HCT116 (cell line): ENCODE results near the gene RBM14. TPM values are rescaled to one million over a fixed set of nuclear protein-coding genes. Genes with fewer than 3 reads are reported as not detected.

Experiments used
- ATAC-seq: fragments of 200-7000 bp; cut with Tn5 transposase; 2 replicates; pipeline ENCODE4 v1.9.1; 2020; ENCODE audit warnings: mild to moderate bottlenecking, moderate library complexity
- BruUV-seq: library from RNA; stranded (reverse); fragments of 400-500 nt; replicated peaks from 2 replicates; lab custom pipeline; 2021; lab: Mats Ljungman, UMichigan
- CTCF ChIA-PET: fragments of 300-600 bp; sonication (Branson Sonifier 250); formaldehyde crosslinking; loops from one replicate; lab custom pipeline; 2021; ENCODE audit warnings: antibody characterized with exemption; lab: Charles Lee
- POLR2A ChIA-PET: fragments of 300-600, 350-600 bp; sonication (Branson Sonifier 250); formaldehyde crosslinking; loops from one replicate; lab custom pipeline; 2021; ENCODE audit warnings: antibody characterized with exemption; lab: Charles Lee
- RAD21 ChIA-PET, 2 experiments: fragments of 300-600 bp; sonication (Branson Sonifier 250); formaldehyde crosslinking; loops; one replicate each; lab custom pipeline; 2023; ENCODE audit warnings: low total read pairs in 2 of 2; ENCODE audit not compliant: uncharacterized antibody in 2 of 2, unreplicated experiment in 2 of 2, low non-redundant PET in 1 of 2; lab: Charles Lee
- DNase-seq: peaks from one replicate; pipeline ENCODE4 v3.0.0-alpha.2; 2010; ENCODE audit warnings: low read depth, low spot score
- H2AFZ ChIP-seq: fragments of 200-600 bp; shearing (Covaris generic), sonication (generic); 2 replicates; pipeline ENCODE4 v1.6.1; 2017; ENCODE audit warnings: low read depth, mixed run types, mixed read lengths, antibody characterized with exemption, low read length; ENCODE audit not compliant: poor library complexity, severe bottlenecking
- H3K27ac ChIP-seq: 2 replicates; pipeline ENCODE4 v1.5.1; 2012; ENCODE audit warnings: low read depth, low read length
- H3K27me3 ChIP-seq: fragments of 200-600 bp; sonication (generic); 2 replicates; pipeline ENCODE4 v1.6.1; 2016; ENCODE audit warnings: mixed run types, low read length, mixed read lengths; ENCODE audit not compliant: insufficient read depth
- H3K36me3 ChIP-seq, 2 experiments: fragments of 200-500 bp in 1 of 2; fragments of 200-600 bp in 1 of 2; sonication (Bioruptor generic) in 1 of 2; sonication (generic) in 1 of 2; 2 replicates each; pipeline versions ENCODE4 v1.5.1 to v1.6.1; 2014 to 2016; ENCODE audit warnings: low read length in 2 of 2, inconsistent platforms in 1 of 2, mixed read lengths in 1 of 2, mixed run types in 1 of 2; ENCODE audit not compliant: insufficient read depth in 2 of 2, control insufficient read depth in 1 of 2
- H3K4me1 ChIP-seq, 2 experiments: fragments of 200-600 bp in 1 of 2; sonication (generic) in 1 of 2; 2 replicates each; pipeline versions ENCODE4 v1.5.1 to v1.6.1; 2012 to 2017; ENCODE audit warnings: low read length in 2 of 2, inconsistent platforms in 1 of 2, mild to moderate bottlenecking in 1 of 2, mixed read lengths in 1 of 2, mixed run types in 1 of 2, moderate library complexity in 1 of 2; ENCODE audit not compliant: insufficient read depth in 2 of 2, control insufficient read depth in 1 of 2
- H3K4me2 ChIP-seq: fragments of 200-600 bp; sonication (generic); 2 replicates; pipeline ENCODE4 v1.6.1; 2017; ENCODE audit warnings: mixed run types, low read length, mixed read lengths
- H3K4me3 ChIP-seq, 2 experiments: fragments of 200-600 bp in 1 of 2; sonication (generic) in 1 of 2; replicated peaks in 1 of 2; 2 replicates each; pipeline ENCODE4 v1.5.1; 2011 to 2016; ENCODE audit warnings: low read length in 2 of 2, control low read depth in 1 of 2, low read depth in 1 of 2, mild to moderate bottlenecking in 1 of 2, mixed read lengths in 1 of 2, mixed run types in 1 of 2
- H3K79me2 ChIP-seq: fragments of 200-600 bp; sonication (generic); 2 replicates; pipeline ENCODE4 v1.6.1; 2017; ENCODE audit warnings: mild to moderate bottlenecking, mixed run types, low read length, moderate library complexity, mixed read lengths; ENCODE audit not compliant: insufficient read depth
- H3K9ac ChIP-seq: fragments of 200-600 bp; sonication (generic); 2 replicates; pipeline ENCODE4 v1.6.1; 2016; ENCODE audit warnings: low read length, mixed read lengths
- H3K9me2 ChIP-seq: fragments of 200-600 bp; sonication (generic), shearing (Covaris generic); 2 replicates; pipeline ENCODE4 v1.6.1; 2017; ENCODE audit warnings: mixed run types, mild to moderate bottlenecking, moderate library complexity; ENCODE audit not compliant: insufficient read depth
- H3K9me3 ChIP-seq, 2 experiments: fragments of 200-500 bp in 1 of 2; fragments of 200-600 bp in 1 of 2; sonication (Bioruptor generic) in 1 of 2; sonication (generic) in 1 of 2; 2 replicates each; pipeline ENCODE4 v1.6.1; 2014 to 2017; ENCODE audit warnings: low read length in 2 of 2, mixed read lengths in 2 of 2, inconsistent platforms in 1 of 2, low read depth in 1 of 2, mild to moderate bottlenecking in 1 of 2, mixed run types in 1 of 2, moderate library complexity in 1 of 2; ENCODE audit not compliant: control insufficient read depth in 1 of 2, insufficient read depth in 1 of 2
- H4K20me1 ChIP-seq: fragments of 200-600 bp; sonication (generic), shearing (Covaris generic); 2 replicates; pipeline ENCODE4 v1.6.1; 2017; ENCODE audit warnings: mixed run types, mild to moderate bottlenecking, moderate library complexity; ENCODE audit not compliant: insufficient read depth
- CBX3 ChIP-seq: IDR thresholded peaks from 2 replicates; pipeline ENCODE4 v1.6.1; 2012; ENCODE audit warnings: low read depth
- CEBPB ChIP-seq: IDR thresholded peaks from 2 replicates; pipeline ENCODE4 v1.6.1; 2012; ENCODE audit warnings: low read depth
- EGR1 ChIP-seq: IDR thresholded peaks from 2 replicates; pipeline ENCODE4 v1.6.1; 2012; ENCODE audit warnings: low read depth
- ELF1 ChIP-seq: IDR thresholded peaks from 2 replicates; pipeline ENCODE4 v1.6.1; 2012; ENCODE audit warnings: low read depth, borderline replicate concordance
- EZH2 ChIP-seq: fragments of 200-600 bp; sonication (generic); IDR thresholded peaks from 2 replicates; pipeline ENCODE4 v1.6.1; 2017; ENCODE audit warnings: antibody characterized with exemption, mixed run types
- EZH2phosphoT487 ChIP-seq: fragments of 200-600 bp; IDR thresholded peaks from 2 replicates; pipeline ENCODE4 v1.6.1; 2018; ENCODE audit warnings: antibody characterized with exemption, borderline replicate concordance
- FOSL1 ChIP-seq: IDR thresholded peaks from 2 replicates; pipeline ENCODE4 v1.6.1; 2012; ENCODE audit warnings: low read depth
- JUND ChIP-seq: IDR thresholded peaks from 2 replicates; pipeline ENCODE4 v1.6.1; 2012
- POLR2A ChIP-seq: IDR thresholded peaks from 2 replicates; pipeline ENCODE4 v1.7.0; 2011; ENCODE audit warnings: borderline replicate concordance; ENCODE audit not compliant: insufficient read depth, insufficient read length; ENCODE audit errors: extremely low read depth
- POLR2AphosphoS5 ChIP-seq: IDR thresholded peaks from 2 replicates; pipeline ENCODE4 v1.6.1; 2011; ENCODE audit warnings: mild to moderate bottlenecking, low read depth, low read length, moderate library complexity
- RAD21 ChIP-seq: IDR thresholded peaks from 2 replicates; pipeline ENCODE4 v1.6.1; 2012; ENCODE audit warnings: low read depth, mild to moderate bottlenecking
- REST ChIP-seq: IDR thresholded peaks from 2 replicates; pipeline ENCODE4 v1.6.1; 2012; ENCODE audit warnings: low read depth
- TCF7L2 ChIP-seq: IDR thresholded peaks from 2 replicates; pipeline ENCODE4 v1.7.0; 2011; ENCODE audit warnings: borderline replicate concordance, inconsistent platforms; ENCODE audit not compliant: insufficient read depth, insufficient read length; ENCODE audit errors: extremely low read depth
- YY1 ChIP-seq: IDR thresholded peaks from 2 replicates; pipeline ENCODE4 v1.6.1; 2011; ENCODE audit warnings: low read length, low read depth, moderate library complexity, mild to moderate bottlenecking; ENCODE audit not compliant: insufficient replicate concordance; ENCODE audit errors: extremely low read depth
- ZBTB33 ChIP-seq: IDR thresholded peaks from 2 replicates; pipeline ENCODE4 v1.6.1; 2011; ENCODE audit warnings: mild to moderate bottlenecking, low read length, moderate library complexity; ENCODE audit not compliant: insufficient replicate concordance; ENCODE audit errors: extremely low read depth
- ZNF274 ChIP-seq: fragments of 200-500 bp; sonication (Bioruptor generic); IDR thresholded peaks from 2 replicates; pipeline ENCODE4 v1.6.1; 2014; ENCODE audit warnings: mild to moderate bottlenecking, low read depth, low read length, inconsistent platforms
- intact Hi-C: fragments of 100-400 bp; cut with micrococcal nuclease; formaldehyde crosslinking; loops from 2 replicates; pipeline ENCODE4 v1.10.0; 2022
- total RNA-seq: library from RNA; stranded (reverse); gene quantifications from one replicate; pipeline ENCODE4 v1.2.1, GENCODE V29; 2021; ENCODE audit not compliant: unreplicated experiment
- TF ChIP-seq, protein P1 (sequence below): IDR thresholded peaks from 2 replicates; pipeline ENCODE4 v1.6.1; 2012
- TF ChIP-seq, protein P2 (sequence below): IDR thresholded peaks from 2 replicates; pipeline ENCODE4 v1.6.1; 2012
- TF ChIP-seq, protein P3 (sequence below), 3 experiments: fragments of 200-600 bp in 1 of 3; sonication (generic) in 1 of 3; IDR thresholded peaks in 2 of 3; conservative IDR thresholded peaks in 1 of 3; 2 replicates each; pipeline ENCODE4 v1.5.1; 2012 to 2017; ENCODE audit warnings: low read depth in 2 of 3, low read length in 2 of 3, antibody characterized with exemption in 1 of 3, borderline replicate concordance in 1 of 3, control low read depth in 1 of 3, mild to moderate bottlenecking in 1 of 3, mixed read lengths in 1 of 3, mixed run types in 1 of 3, moderate library complexity in 1 of 3; ENCODE audit not compliant: insufficient read depth in 1 of 3

The RBM14 gene
- total RNA-seq, 1 experiment from 2014 or later = 95.3 TPM

GRCh38 chr11:66628061-66628603 lies 11.7 kb downstream of the RBM14 start:
- Histone ChIP-seq H3K4me2 (no peak overlapping the region), H4K20me1 (peaks cover 35% of the 10 kb centered on the region; the same call in 1 of the 2 replicates), H2AFZ (no peak overlapping the region), H3K9me2 (no peaks in the 10 kb centered on the region), H3K9ac (no peak overlapping the region), H3K4me3 (no peak overlapping the region), H3K9me3 (no peaks in the 10 kb centered on the region), H3K4me1 (no peaks in the 10 kb centered on the region), H3K27me3 (no peaks in the 10 kb centered on the region), H3K36me3 (peaks cover 59 to 81% of the 10 kb centered on the region in 2 experiments), H3K79me2 (peaks cover 100% of the 10 kb centered on the region), H3K27ac (no peak overlapping the region)
- CTCF ChIA-PET = no interaction called here
- DNase-seq (no peak), ATAC-seq (no peak)
- POLR2A ChIA-PET = interaction anchor here (0.8 to 1.6 kb wide), 2 partner anchors 10 to 11 kb away, joined by 3 to 7 read pairs; partner anchors contain the start of genes RBM14 and RBM4
- TF ChIP-seq ZNF274 = no peak
- TF ChIP-seq CEBPB = no peak
- TF ChIP-seq, protein P1, sequence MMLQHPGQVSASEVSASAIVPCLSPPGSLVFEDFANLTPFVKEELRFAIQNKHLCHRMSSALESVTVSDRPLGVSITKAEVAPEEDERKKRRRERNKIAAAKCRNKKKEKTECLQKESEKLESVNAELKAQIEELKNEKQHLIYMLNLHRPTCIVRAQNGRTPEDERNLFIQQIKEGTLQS = no peak
- no peak for TF ChIP-seq REST
- TF ChIP-seq POLR2AphosphoS5 = no peak
- TF ChIP-seq EZH2 = no peak
- no peak for TF ChIP-seq EGR1
- TF ChIP-seq EZH2phosphoT487 = no peak
- TF ChIP-seq, protein P2, sequence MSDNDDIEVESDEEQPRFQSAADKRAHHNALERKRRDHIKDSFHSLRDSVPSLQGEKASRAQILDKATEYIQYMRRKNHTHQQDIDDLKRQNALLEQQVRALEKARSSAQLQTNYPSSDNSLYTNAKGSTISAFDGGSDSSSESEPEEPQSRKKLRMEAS = no peak
- no peak for TF ChIP-seq ELF1
- no peak for TF ChIP-seq FOSL1
- no peak for TF ChIP-seq ZBTB33
- TF ChIP-seq JUND = no peak
- TF ChIP-seq TCF7L2 = no peak
- TF ChIP-seq YY1 = no peak
- no peak for TF ChIP-seq POLR2A
- TF ChIP-seq CBX3 = no peak
- TF ChIP-seq, protein P3, sequence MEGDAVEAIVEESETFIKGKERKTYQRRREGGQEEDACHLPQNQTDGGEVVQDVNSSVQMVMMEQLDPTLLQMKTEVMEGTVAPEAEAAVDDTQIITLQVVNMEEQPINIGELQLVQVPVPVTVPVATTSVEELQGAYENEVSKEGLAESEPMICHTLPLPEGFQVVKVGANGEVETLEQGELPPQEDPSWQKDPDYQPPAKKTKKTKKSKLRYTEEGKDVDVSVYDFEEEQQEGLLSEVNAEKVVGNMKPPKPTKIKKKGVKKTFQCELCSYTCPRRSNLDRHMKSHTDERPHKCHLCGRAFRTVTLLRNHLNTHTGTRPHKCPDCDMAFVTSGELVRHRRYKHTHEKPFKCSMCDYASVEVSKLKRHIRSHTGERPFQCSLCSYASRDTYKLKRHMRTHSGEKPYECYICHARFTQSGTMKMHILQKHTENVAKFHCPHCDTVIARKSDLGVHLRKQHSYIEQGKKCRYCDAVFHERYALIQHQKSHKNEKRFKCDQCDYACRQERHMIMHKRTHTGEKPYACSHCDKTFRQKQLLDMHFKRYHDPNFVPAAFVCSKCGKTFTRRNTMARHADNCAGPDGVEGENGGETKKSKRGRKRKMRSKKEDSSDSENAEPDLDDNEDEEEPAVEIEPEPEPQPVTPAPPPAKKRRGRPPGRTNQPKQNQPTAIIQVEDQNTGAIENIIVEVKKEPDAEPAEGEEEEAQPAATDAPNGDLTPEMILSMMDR (IDR thresholded peaks at IDR 0.05 in 2 of 3, conservative IDR thresholded peaks at IDR 0.05 in 1 of 3; ENCODE audit: borderline replicate concordance in 1 of 3, insufficient read depth in 1 of 3, low read depth in 2 of 3, low read length in 2 of 3) = no peak
- TF ChIP-seq RAD21 = no peak
- intact Hi-C loops = no loop called here
- BruUV-seq = no TSS peak
- RAD21 ChIA-PET = no interaction called here
